Measurements from ENCODE around the gene PLCD3.

Gene PLCD3

DNA sequence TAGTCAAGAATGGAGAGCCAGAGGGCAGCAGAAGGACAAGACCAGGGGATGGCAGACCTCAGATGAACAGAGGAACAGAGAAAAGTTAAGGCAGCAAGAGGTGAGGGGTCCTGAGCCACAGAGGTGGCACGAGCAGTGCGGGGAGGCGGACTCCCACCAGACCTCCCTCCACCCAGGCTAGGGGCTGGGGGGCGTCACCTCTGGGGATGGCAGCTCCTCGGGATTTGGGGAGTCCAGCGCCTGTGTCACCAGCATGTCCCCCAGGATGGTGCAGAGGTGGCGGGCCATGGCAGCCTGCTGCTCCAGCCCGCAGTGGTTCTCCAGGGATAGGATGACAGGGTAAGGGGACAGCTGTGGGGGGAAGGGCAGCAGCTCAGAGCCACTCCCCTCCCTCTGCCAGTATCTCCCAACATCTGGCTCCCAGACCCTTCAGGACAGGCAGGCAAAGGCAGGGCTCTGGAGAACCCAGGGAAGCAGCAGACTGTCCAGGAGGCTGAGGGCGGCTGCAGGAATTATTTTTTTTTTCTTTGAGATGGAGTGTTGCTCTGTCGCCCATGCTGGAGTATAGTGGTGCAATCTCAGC, 15.8 kb downstream of the PLCD3 start:
- Histone ChIP-seq H2BK5ac (ENCODE audit: low read depth, low read length, poor library complexity) (no peak overlapping the region), H3K4ac (ENCODE audit: low read depth, low read length) (no peak overlapping the region), H3K9me3 (ENCODE audit: insufficient read depth, low read depth, low read length) (peaks cover 2% of the 10 kb centered on the region), H3K23ac (ENCODE audit: low read length) (no peak overlapping the region), H4K8ac (ENCODE audit: low read depth, low read length) (no peak overlapping the region), H4K91ac (ENCODE audit: low read depth, low read length) (no peak overlapping the region), H3K9ac (ENCODE audit: low read length) (no peak overlapping the region), H3K36me3 (ENCODE audit: control insufficient read depth in 1 of 2, insufficient read depth in 2 of 2, low read length in 2 of 2) (peaks cover 25% of the 10 kb centered on the region in 2 experiments), H2BK120ac (ENCODE audit: insufficient read depth, low read length, poor library complexity) (no peak overlapping the region), H2BK12ac (ENCODE audit: low read length) (no peak overlapping the region), H3K4me3 (ENCODE audit: low read depth, low read length) (no peak overlapping the region), H3K4me2 (ENCODE audit: low read length) (no peak overlapping the region), H3K18ac (ENCODE audit: low read length) (no peak overlapping the region), H3K27me3 (ENCODE audit: insufficient read depth, low read length) (no peaks in the 10 kb centered on the region), H3K27ac (ENCODE audit: low read depth, low read length) (no peak overlapping the region), H3K4me1 (ENCODE audit: control insufficient read depth in 1 of 2, insufficient read depth in 2 of 2, low read length in 2 of 2) (peaks cover 9 to 11% of the 10 kb centered on the region in 2 experiments), H2AFZ (ENCODE audit: insufficient read depth, low read length, poor library complexity) (no peak overlapping the region), H3K79me2 (ENCODE audit: control insufficient read depth, insufficient read depth, low read length, poor library complexity) (no peaks in the 10 kb centered on the region), H3K79me1 (ENCODE audit: low read length) (peaks cover 4% of the 10 kb centered on the region), H2AK5ac (ENCODE audit: low read length) (no peak overlapping the region), H4K12ac (ENCODE audit: low read depth, low read length) (no peak overlapping the region), H3K14ac (ENCODE audit: low read length) (no peak overlapping the region)
- peak in 1 of 2 donors; percentile 38 for DNase-seq
- no CpG with 5 or more reads among the region's 10 CpGs for WGBS (ENCODE audit: extremely low coverage, insufficient coverage, insufficient read length)

DNA sequence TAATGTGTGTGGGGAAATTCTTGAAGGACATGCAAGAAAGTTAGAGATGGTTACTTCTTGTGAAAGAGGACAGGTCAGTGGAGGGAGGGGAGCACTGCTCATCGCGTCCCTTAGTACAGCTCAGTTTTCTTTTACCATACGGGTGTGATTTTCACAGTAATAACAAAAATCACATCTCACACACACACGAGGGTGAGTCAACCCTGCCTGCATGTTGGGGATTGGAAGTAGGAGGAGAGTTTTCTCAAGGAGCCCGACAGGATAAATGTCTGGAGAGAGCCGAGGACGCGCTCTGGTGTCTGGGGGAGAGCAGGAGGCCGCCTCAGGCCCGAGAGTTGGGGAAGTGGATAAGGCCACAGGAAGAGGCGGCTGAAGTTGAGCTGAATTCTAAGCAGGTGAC, 16.4 kb downstream of the PLCD3 start:
- DNase-seq, result peak; percentile 81
- Histone ChIP-seq H2AFZ (ENCODE audit: insufficient read depth, low read length, poor library complexity) (no peak overlapping the region), H2AK5ac (ENCODE audit: low read length) (no peak overlapping the region), H4K12ac (ENCODE audit: low read depth, low read length) (no peak overlapping the region), H3K4me3 (ENCODE audit: low read depth, low read length) (no peak overlapping the region), H2BK12ac (ENCODE audit: low read length) (no peak overlapping the region), H3K79me1 (ENCODE audit: low read length) (peaks cover 4% of the 10 kb centered on the region), H4K8ac (ENCODE audit: low read depth, low read length) (no peak overlapping the region), H3K18ac (ENCODE audit: low read length) (no peak overlapping the region), H3K9ac (ENCODE audit: low read length) (no peak overlapping the region), H3K4me2 (ENCODE audit: low read length) (no peak overlapping the region), H3K79me2 (ENCODE audit: control insufficient read depth, insufficient read depth, low read length, poor library complexity) (no peaks in the 10 kb centered on the region), H3K9me3 (ENCODE audit: insufficient read depth, low read depth, low read length) (peaks cover 2% of the 10 kb centered on the region), H3K36me3 (ENCODE audit: control insufficient read depth in 1 of 2, insufficient read depth in 2 of 2, low read length in 2 of 2) (peaks cover 25 to 28% of the 10 kb centered on the region in 2 experiments), H3K27ac (ENCODE audit: low read depth, low read length) (no peak overlapping the region), H3K23ac (ENCODE audit: low read length) (no peak overlapping the region), H2BK5ac (ENCODE audit: low read depth, low read length, poor library complexity) (no peak overlapping the region), H2BK120ac (ENCODE audit: insufficient read depth, low read length, poor library complexity) (no peak overlapping the region), H3K4ac (ENCODE audit: low read depth, low read length) (no peak overlapping the region), H3K14ac (ENCODE audit: low read length) (no peak overlapping the region), H4K91ac (ENCODE audit: low read depth, low read length) (no peak overlapping the region), H3K4me1 (ENCODE audit: control insufficient read depth in 1 of 2, insufficient read depth in 2 of 2, low read length in 2 of 2) (peaks cover 9 to 11% of the 10 kb centered on the region in 2 experiments), H3K27me3 (ENCODE audit: insufficient read depth, low read length) (no peaks in the 10 kb centered on the region)
- no CpG with 5 or more reads among the region's 11 CpGs for WGBS (ENCODE audit: extremely low coverage, insufficient coverage, insufficient read length)

DNA sequence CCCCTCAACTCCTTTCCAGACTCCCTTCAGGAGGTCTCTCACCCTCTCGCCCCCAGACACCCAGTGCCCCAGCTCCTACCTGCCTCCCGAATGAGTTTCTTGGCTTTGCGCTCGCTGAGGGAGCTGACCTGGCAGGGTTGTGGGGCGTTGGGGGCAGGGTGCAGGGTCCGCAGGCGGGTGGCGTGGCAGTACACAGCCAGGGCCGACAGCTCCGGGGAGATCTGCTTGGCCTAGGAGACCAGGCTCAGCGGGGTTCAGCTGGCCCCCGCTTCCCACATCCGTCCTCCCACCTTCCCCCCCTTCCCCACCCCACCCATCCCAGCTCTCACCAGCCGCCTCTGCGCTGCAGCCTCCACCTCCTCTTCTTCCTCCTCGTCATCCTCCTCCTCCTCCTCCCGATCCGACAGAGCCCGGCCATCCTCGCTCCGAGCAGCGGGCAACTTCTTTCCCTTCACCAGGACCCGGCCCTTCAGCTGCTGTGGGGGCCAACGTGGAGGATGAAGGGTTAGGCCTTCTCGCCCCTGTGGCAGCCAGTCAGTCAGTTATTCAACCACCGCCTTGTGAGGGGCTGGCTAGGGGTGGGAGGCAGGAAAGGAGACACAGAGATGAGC, 17.2 kb downstream of the PLCD3 start:
- Histone ChIP-seq H4K8ac (ENCODE audit: low read depth, low read length) (no peak overlapping the region), H3K4ac (ENCODE audit: low read depth, low read length) (no peak overlapping the region), H2BK12ac (ENCODE audit: low read length) (no peak overlapping the region), H3K4me1 (ENCODE audit: control insufficient read depth in 1 of 2, insufficient read depth in 2 of 2, low read length in 2 of 2) (peaks cover 9 to 11% of the 10 kb centered on the region in 2 experiments), H3K27me3 (ENCODE audit: insufficient read depth, low read length) (no peaks in the 10 kb centered on the region), H3K18ac (ENCODE audit: low read length) (no peak overlapping the region), H2BK5ac (ENCODE audit: low read depth, low read length, poor library complexity) (no peak overlapping the region), H3K27ac (ENCODE audit: low read depth, low read length) (no peak overlapping the region), H3K9ac (ENCODE audit: low read length) (no peak overlapping the region), H3K79me1 (ENCODE audit: low read length) (peaks cover 4% of the 10 kb centered on the region), H3K14ac (ENCODE audit: low read length) (no peak overlapping the region), H3K79me2 (ENCODE audit: control insufficient read depth, insufficient read depth, low read length, poor library complexity) (no peaks in the 10 kb centered on the region), H2BK120ac (ENCODE audit: insufficient read depth, low read length, poor library complexity) (no peak overlapping the region), H2AFZ (ENCODE audit: insufficient read depth, low read length, poor library complexity) (no peak overlapping the region), H3K23ac (ENCODE audit: low read length) (no peak overlapping the region), H2AK5ac (ENCODE audit: low read length) (no peak overlapping the region), H3K9me3 (ENCODE audit: insufficient read depth, low read depth, low read length) (peaks cover 2% of the 10 kb centered on the region), H3K4me2 (ENCODE audit: low read length) (no peak overlapping the region), H3K36me3 (ENCODE audit: control insufficient read depth in 1 of 2, insufficient read depth in 2 of 2, low read length in 2 of 2) (peaks cover 25 to 26% of the 10 kb centered on the region in 2 experiments), H4K12ac (ENCODE audit: low read depth, low read length) (no peak overlapping the region), H4K91ac (ENCODE audit: low read depth, low read length) (peak overlapping the region; percentile 47), H3K4me3 (ENCODE audit: low read depth, low read length) (no peak overlapping the region)
- WGBS (ENCODE audit: extremely low coverage, insufficient coverage, insufficient read length), result no CpG with 5 or more reads among the region's 26 CpGs
- no peak for DNase-seq

DNA sequence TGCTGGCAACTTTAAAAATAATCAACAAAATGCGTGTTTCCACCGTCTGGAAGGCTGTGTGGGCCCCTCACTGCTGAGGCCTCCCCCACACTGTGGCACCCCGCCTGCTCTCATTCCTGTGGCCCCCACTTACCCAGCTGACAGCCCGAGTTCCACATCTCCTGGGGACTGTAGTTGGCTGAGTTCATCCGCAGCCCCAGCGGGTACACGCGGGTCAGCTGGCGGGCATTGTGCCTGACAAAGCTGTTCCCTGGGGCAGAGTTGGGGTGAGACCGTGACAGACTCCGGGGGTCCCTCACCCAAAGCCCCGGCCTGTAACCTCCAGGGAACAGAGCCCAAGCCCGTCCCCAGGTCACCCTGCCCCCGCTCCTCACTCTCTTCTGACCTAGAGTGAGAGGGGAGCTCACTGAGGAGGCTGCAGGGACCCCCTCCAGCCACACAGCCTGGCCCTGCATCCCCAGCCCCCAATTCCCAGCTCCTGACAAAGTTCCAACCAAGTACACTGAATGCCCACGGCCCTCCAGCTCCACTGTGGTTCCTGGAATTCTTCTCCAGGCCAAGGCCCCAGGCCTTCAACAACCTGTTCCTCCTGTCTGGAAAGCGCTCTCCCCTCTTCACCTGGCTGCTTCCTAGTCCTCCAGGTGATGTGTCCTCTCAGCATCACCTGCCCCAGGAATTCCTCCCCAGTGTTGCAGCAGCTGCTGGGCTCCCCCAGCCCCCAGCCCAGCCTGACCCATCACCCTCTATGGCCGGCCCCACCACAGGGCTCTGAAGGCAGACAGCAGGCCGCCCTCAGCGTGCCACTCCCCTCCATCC, 18.0 kb downstream of the PLCD3 start:
- peak overlapping the region; percentile 4 for H3K4ac ChIP-seq (ENCODE audit: low read depth, low read length)
- peaks cover 2% of the 10 kb centered on the region for H3K9me3 ChIP-seq (ENCODE audit: insufficient read depth, low read depth, low read length)
- peak; percentile 93 to 95 for DNase-seq
- H2AFZ ChIP-seq (ENCODE audit: insufficient read depth, low read length, poor library complexity), result no peak overlapping the region
- no peak overlapping the region for H3K23ac ChIP-seq (ENCODE audit: low read length)
- H4K91ac ChIP-seq (ENCODE audit: low read depth, low read length), result peak overlapping the region; percentile 66
- H3K79me2 ChIP-seq (ENCODE audit: control insufficient read depth, insufficient read depth, low read length, poor library complexity), result no peaks in the 10 kb centered on the region
- no CpG with 5 or more reads among the region's 19 CpGs for WGBS (ENCODE audit: extremely low coverage, insufficient coverage, insufficient read length)
- peak overlapping the region; percentile 42 for H2BK12ac ChIP-seq (ENCODE audit: low read length)
- peak overlapping the region; percentile 48 for H2BK120ac ChIP-seq (ENCODE audit: insufficient read depth, low read length, poor library complexity)
- H3K4me2 ChIP-seq (ENCODE audit: low read length), result no peak overlapping the region
- no peak overlapping the region for H3K4me3 ChIP-seq (ENCODE audit: low read depth, low read length)
- peak overlapping the region; percentile 8 for H3K14ac ChIP-seq (ENCODE audit: low read length)
- no peak overlapping the region for H3K27ac ChIP-seq (ENCODE audit: low read depth, low read length)
- peaks cover 4% of the 10 kb centered on the region for H3K79me1 ChIP-seq (ENCODE audit: low read length)
- no peak overlapping the region for H3K9ac ChIP-seq (ENCODE audit: low read length)
- H2AK5ac ChIP-seq (ENCODE audit: low read length), result no peak overlapping the region
- peak overlapping the region; percentile 5 for H2BK5ac ChIP-seq (ENCODE audit: low read depth, low read length, poor library complexity)
- H3K18ac ChIP-seq (ENCODE audit: low read length), result no peak overlapping the region
- H3K36me3 ChIP-seq (ENCODE audit: control insufficient read depth in 1 of 2, insufficient read depth in 2 of 2, low read length in 2 of 2), result peaks cover 19 to 23% of the 10 kb centered on the region in 2 experiments
- no peak overlapping the region for H4K8ac ChIP-seq (ENCODE audit: low read depth, low read length)
- H3K27me3 ChIP-seq (ENCODE audit: insufficient read depth, low read length), result no peaks in the 10 kb centered on the region
- peaks cover 9 to 11% of the 10 kb centered on the region in 2 experiments for H3K4me1 ChIP-seq (ENCODE audit: control insufficient read depth in 1 of 2, insufficient read depth in 2 of 2, low read length in 2 of 2)
- no peak overlapping the region for H4K12ac ChIP-seq (ENCODE audit: low read depth, low read length)

All from trophoblast cell (in vitro differentiated cells and primary cell).